Endothelial cell of umbilical vein (primary cell): ENCODE measurements around the gene XYLT1.

ENCODE experiments used
- CTCF ChIP-seq, 2 donors: IDR thresholded peaks; 1 replicate in 1 of 2; 2 replicates in 1 of 2; pipeline ENCODE4 v1.5.1; 2011; ENCODE audit warnings: low read length in 2 of 2, mild to moderate bottlenecking in 2 of 2, moderate library complexity in 2 of 2, control low read depth in 1 of 2, inconsistent platforms in 1 of 2, low read depth in 1 of 2; ENCODE audit not compliant: insufficient read depth in 1 of 2; ENCODE audit errors: extremely low read depth in 1 of 2
- EZH2 ChIP-seq: IDR thresholded peaks from 2 replicates; pipeline ENCODE4 v1.6.1; 2012; ENCODE audit warnings: borderline replicate concordance, low read depth, mild to moderate bottlenecking, moderate library complexity, low read length, inconsistent platforms; ENCODE audit not compliant: severe bottlenecking
- FOS ChIP-seq: IDR thresholded peaks from 2 replicates; pipeline ENCODE4 v1.6.1; 2011; ENCODE audit warnings: mild to moderate bottlenecking, low read length, moderate library complexity, borderline replicate concordance; ENCODE audit not compliant: insufficient read depth
- GATA2 ChIP-seq: IDR thresholded peaks from 2 replicates; pipeline ENCODE4 v1.7.0; 2011; ENCODE audit warnings: low read depth, mild to moderate bottlenecking, moderate library complexity, mixed read lengths, low read length; ENCODE audit not compliant: insufficient read length, insufficient read depth
- JUN ChIP-seq: IDR thresholded peaks from 2 replicates; pipeline ENCODE4 v1.6.1; 2011; ENCODE audit warnings: borderline replicate concordance, low read depth; ENCODE audit not compliant: insufficient read length, insufficient read depth
- MYC ChIP-seq: IDR thresholded peaks from one replicate; pipeline ENCODE4 v1.6.1; 2011; ENCODE audit warnings: mild to moderate bottlenecking, low read depth, low read length
- POLR2A ChIP-seq: IDR thresholded peaks from 2 replicates; pipeline ENCODE4 v1.6.1; 2012; ENCODE audit warnings: low read depth, mild to moderate bottlenecking, control low read depth, low read length
- POLR2AphosphoS5 ChIP-seq: IDR thresholded peaks from 2 replicates; pipeline ENCODE4 v1.6.1; 2012; ENCODE audit warnings: low read depth, mild to moderate bottlenecking, control low read depth, low read length, moderate library complexity; ENCODE audit not compliant: insufficient read depth
- TF ChIP-seq, protein P1 (sequence below): IDR thresholded peaks from 2 replicates; pipeline ENCODE4 v1.6.1; 2011; ENCODE audit not compliant: insufficient read depth, insufficient read length

DNA sequence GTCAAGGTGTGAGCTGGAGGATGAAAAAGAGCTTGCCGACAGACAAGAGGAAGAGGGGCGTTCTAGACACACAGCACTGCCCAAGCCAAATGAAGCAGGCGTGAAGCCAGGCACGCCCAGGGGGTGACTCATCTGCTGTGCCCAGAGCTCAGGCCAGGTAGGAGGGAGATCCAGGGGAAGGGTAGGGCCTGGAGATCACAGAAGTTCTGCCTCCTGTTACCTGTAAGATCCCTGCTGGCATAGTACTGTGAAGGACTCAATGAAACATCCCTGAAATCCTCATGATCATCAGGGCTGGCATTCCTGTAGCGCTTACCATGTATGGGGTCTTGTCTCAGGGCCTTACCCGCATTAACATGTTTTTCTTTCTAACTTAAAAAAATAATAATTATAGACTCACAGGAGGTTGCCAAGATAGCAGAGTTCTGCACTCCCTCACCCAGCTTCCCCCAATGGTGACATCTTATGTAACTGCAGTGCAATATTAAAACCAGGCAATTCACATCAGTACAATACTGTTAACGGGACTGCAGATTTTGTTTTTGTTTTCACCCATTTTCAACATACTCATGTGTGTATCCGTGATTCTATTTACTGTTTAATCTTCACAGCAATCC lies 158.6 kb downstream of the XYLT1 start:
- no peak for TF ChIP-seq POLR2A
- no peak for TF ChIP-seq POLR2AphosphoS5
- no peak for TF ChIP-seq MYC
- TF ChIP-seq CTCF (IDR thresholded peaks at IDR 0.05; ENCODE audit: extremely low read depth in 1 of 2, insufficient read depth in 1 of 2, low read depth in 1 of 2, low read length in 2 of 2): no peak
- no peak for TF ChIP-seq JUN
- TF ChIP-seq EZH2: no peak
- no peak for TF ChIP-seq FOS
- TF ChIP-seq, protein P1, sequence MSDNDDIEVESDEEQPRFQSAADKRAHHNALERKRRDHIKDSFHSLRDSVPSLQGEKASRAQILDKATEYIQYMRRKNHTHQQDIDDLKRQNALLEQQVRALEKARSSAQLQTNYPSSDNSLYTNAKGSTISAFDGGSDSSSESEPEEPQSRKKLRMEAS: no peak
- TF ChIP-seq GATA2: no peak
